Mesenchymal stem cell (in vitro differentiated cells and primary cell): Measurements from ENCODE around the gene KLF13.

Experiments
- DNase-seq: peaks from one replicate; pipeline ENCODE4 v3.0.0-alpha.2; 2013
- H2AFZ ChIP-seq: one replicate; pipeline ENCODE4 v1.6.1; 2013; ENCODE audit warnings: low read depth, mild to moderate bottlenecking, control low read depth, inconsistent platforms, low read length, moderate library complexity
- H2AK5ac ChIP-seq: 2 replicates; pipeline ENCODE4 v1.6.1; 2013; ENCODE audit warnings: low read length, moderate library complexity, mild to moderate bottlenecking, inconsistent platforms; ENCODE audit not compliant: severe bottlenecking
- H2BK120ac ChIP-seq: one replicate; pipeline ENCODE4 v1.6.1; 2013; ENCODE audit warnings: low read depth, mild to moderate bottlenecking, inconsistent platforms, low read length, moderate library complexity
- H2BK12ac ChIP-seq, 2 experiments: one replicate each; pipeline ENCODE4 v1.6.1; 2013; ENCODE audit warnings: inconsistent platforms in 2 of 2, low read length in 2 of 2, mild to moderate bottlenecking in 2 of 2, moderate library complexity in 2 of 2, control low read depth in 1 of 2
- H2BK15ac ChIP-seq: one replicate; pipeline ENCODE4 v1.6.1; 2013; ENCODE audit warnings: mild to moderate bottlenecking, low read depth, inconsistent platforms; ENCODE audit not compliant: poor library complexity, severe bottlenecking
- H2BK5ac ChIP-seq: 2 replicates; pipeline ENCODE4 v1.6.1; 2013; ENCODE audit warnings: low read depth, mild to moderate bottlenecking, low read length, control low read depth, inconsistent platforms; ENCODE audit not compliant: poor library complexity, severe bottlenecking
- H3K14ac ChIP-seq, 2 experiments: one replicate each; pipeline ENCODE4 v1.6.1; 2013; ENCODE audit warnings: inconsistent platforms in 2 of 2, low read length in 2 of 2, control low read depth in 1 of 2, mild to moderate bottlenecking in 1 of 2, moderate library complexity in 1 of 2
- H3K18ac ChIP-seq, 2 experiments: one replicate each; pipeline ENCODE4 v1.6.1; 2013; ENCODE audit warnings: inconsistent platforms in 2 of 2, low read length in 2 of 2, control low read depth in 1 of 2, low read depth in 1 of 2, mild to moderate bottlenecking in 1 of 2
- H3K23ac ChIP-seq, 2 experiments: one replicate each; pipeline ENCODE4 v1.6.1; 2013; ENCODE audit warnings: inconsistent platforms in 2 of 2, low read length in 2 of 2, mild to moderate bottlenecking in 2 of 2, moderate library complexity in 2 of 2, control low read depth in 1 of 2
- H3K27ac ChIP-seq: 2 replicates; pipeline ENCODE4 v1.5.1; 2013; ENCODE audit warnings: mild to moderate bottlenecking, moderate library complexity, low read length, control low read depth, inconsistent platforms; ENCODE audit not compliant: poor library complexity, severe bottlenecking
- H3K27me3 ChIP-seq, 2 experiments: 2 replicates each; pipeline versions ENCODE4 v1.6.1 to v1.7.0; 2013; ENCODE audit warnings: low read length in 2 of 2, mild to moderate bottlenecking in 2 of 2, moderate library complexity in 2 of 2, control low read depth in 1 of 2, inconsistent platforms in 1 of 2; ENCODE audit not compliant: control insufficient read depth in 1 of 2, insufficient read depth in 1 of 2
- H3K36me3 ChIP-seq, 2 experiments: 2 replicates each; pipeline versions ENCODE4 v1.6.1 to v1.7.0; 2013; ENCODE audit warnings: low read length in 2 of 2, control low read depth in 1 of 2, inconsistent platforms in 1 of 2, low read depth in 1 of 2, mild to moderate bottlenecking in 1 of 2; ENCODE audit not compliant: insufficient read depth in 2 of 2, control insufficient read depth in 1 of 2
- H3K4ac ChIP-seq, 2 experiments: one replicate each; pipeline ENCODE4 v1.6.1; 2013; ENCODE audit warnings: inconsistent platforms in 2 of 2, low read length in 2 of 2, mild to moderate bottlenecking in 2 of 2, moderate library complexity in 2 of 2, control low read depth in 1 of 2, low read depth in 1 of 2
- H3K4me1 ChIP-seq: 2 replicates; pipeline ENCODE4 v1.6.1; 2013; ENCODE audit warnings: low read depth, low read length, control low read depth; ENCODE audit not compliant: control insufficient read depth, insufficient read depth
- H3K4me2 ChIP-seq: 2 replicates; pipeline ENCODE4 v1.6.1; 2013; ENCODE audit warnings: low read length, mild to moderate bottlenecking, inconsistent platforms; ENCODE audit not compliant: poor library complexity, severe bottlenecking
- H3K4me3 ChIP-seq, 2 experiments: 2 replicates each; pipeline versions ENCODE4 v1.5.1 to v1.7.0; 2013; ENCODE audit warnings: low read length in 2 of 2, mild to moderate bottlenecking in 2 of 2, control low read depth in 1 of 2, low read depth in 1 of 2; ENCODE audit not compliant: insufficient read depth in 1 of 2
- H3K79me1 ChIP-seq: replicated peaks from 2 replicates; pipeline ENCODE4 v1.6.1; 2013; ENCODE audit warnings: mild to moderate bottlenecking, control low read depth, low read length, inconsistent platforms; ENCODE audit not compliant: poor library complexity, severe bottlenecking
- H3K9ac ChIP-seq: 2 replicates; pipeline ENCODE4 v1.7.0; 2013; ENCODE audit warnings: mild to moderate bottlenecking, low read length, moderate library complexity
- H3K9me3 ChIP-seq: 2 replicates; pipeline ENCODE4 v1.7.0; 2013; ENCODE audit warnings: mild to moderate bottlenecking, low read length; ENCODE audit not compliant: control insufficient read depth
- H4K8ac ChIP-seq: one replicate; pipeline ENCODE4 v1.6.1; 2013; ENCODE audit warnings: inconsistent platforms, mild to moderate bottlenecking, low read length, moderate library complexity
- H4K91ac ChIP-seq: one replicate; pipeline ENCODE4 v1.6.1; 2013; ENCODE audit warnings: mild to moderate bottlenecking, low read length, inconsistent platforms
- WGBS: methylation state at CpG from one replicate; pipeline ENCODE4 v1.1.7; 2013; ENCODE audit warnings: mixed read lengths; 5-methylcytosine and 5-hydroxymethylcytosine counted together

KLF13 gene

DNA sequence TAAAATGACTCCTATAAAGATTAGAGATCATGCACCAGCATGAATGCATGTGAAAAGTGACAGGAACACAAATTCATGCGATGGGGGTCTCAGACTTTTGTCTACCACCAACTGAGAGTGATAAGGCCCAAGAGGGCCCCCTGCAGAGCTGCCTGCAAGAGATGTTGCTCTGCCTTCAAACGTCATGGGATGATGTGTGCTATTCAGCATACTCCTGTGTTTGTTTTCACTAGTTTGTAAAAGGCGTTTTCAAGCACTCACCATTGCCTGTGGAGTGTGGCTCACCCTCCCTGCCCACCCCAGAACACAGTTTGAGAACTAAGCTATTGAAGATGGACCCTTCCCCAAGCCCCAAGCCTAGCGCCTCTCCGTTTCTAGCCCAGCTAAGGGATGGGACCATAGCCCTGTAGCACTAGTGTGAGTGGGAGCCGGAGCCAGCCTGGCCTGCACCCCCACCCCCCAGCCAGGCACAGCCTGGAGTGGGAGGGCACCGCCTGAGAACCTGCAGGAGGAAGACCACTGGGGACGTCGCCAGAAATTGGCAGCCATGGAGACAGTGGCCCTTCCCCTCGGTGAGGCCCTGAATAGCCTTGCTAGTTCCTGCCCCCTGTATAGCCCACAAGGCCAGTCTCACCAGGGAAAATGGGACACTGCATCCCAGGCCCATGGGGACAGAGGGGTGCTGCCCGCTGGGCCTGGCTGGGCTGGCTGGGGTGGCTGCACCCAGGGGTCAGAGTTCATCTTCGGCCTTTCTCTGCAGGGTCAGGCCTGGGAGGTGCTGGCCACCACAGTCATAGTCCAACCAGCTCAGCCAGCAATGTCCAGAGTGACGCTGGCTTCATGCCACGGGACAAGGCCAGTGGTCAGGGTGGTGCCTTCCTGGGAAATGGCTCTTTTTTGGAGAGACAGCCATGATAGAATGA lies 22.6 kb upstream of the KLF13 start:
- H2BK120ac ChIP-seq, result no peak overlapping the region
- no peak overlapping the region for H4K8ac ChIP-seq
- H2AK5ac ChIP-seq, result no peak overlapping the region
- H3K18ac ChIP-seq, result no peak overlapping the region
- H3K4me3 ChIP-seq, result no peak overlapping the region
- H3K79me1 ChIP-seq, result no peaks in the 10 kb centered on the region
- no peak overlapping the region for H2BK5ac ChIP-seq
- H4K91ac ChIP-seq, result no peak overlapping the region
- H3K27ac ChIP-seq, result no peak overlapping the region
- no peaks in the 10 kb centered on the region for H3K36me3 ChIP-seq
- H3K9me3 ChIP-seq, result no peaks in the 10 kb centered on the region
- H3K4me1 ChIP-seq, result peaks cover 5% of the 10 kb centered on the region
- no peak overlapping the region for H3K14ac ChIP-seq
- DNase-seq, result no peak
- no peak overlapping the region for H3K9ac ChIP-seq
- H2BK15ac ChIP-seq, result no peak overlapping the region
- H2BK12ac ChIP-seq, result no peak overlapping the region
- no peak overlapping the region for H3K4me2 ChIP-seq
- H2AFZ ChIP-seq, result no peak overlapping the region
- H3K4ac ChIP-seq, result no peak overlapping the region
- peaks cover 25 to 55% of the 10 kb centered on the region in 2 experiments for H3K27me3 ChIP-seq
- WGBS, result 80% methylated on average over 13 of the region's 14 CpGs
- no peak overlapping the region for H3K23ac ChIP-seq

DNA sequence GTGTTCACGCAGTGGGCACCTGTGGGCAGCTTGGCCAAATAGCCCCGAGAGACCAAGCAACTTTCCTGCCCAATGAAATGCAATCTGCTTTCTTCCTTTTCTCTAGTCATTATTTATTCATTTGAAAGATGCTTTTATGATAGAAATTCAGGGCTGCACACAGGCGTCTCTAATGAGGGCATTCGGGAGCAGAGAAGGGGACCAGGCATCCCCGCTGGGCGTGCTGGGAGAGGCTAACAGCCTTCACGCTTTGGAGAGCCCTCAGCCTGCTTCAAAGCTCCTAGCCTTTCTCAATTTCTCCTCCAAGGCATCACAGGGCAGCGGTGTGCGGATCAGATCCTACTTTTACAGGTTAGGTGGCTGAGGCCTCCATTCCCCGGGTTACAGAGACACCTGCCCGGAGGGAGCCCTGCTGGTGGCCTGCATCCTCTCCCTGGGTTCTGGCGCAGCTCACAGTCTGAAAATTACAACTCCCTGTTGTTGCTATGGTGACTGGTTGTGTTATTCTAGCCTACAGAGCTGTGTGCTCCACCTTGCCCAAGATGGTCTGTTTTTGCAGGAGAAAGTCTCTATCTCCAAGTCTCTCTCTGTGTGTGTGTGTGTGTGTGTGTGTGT lies 21.8 kb upstream of the KLF13 start:
- no peak overlapping the region for H2AK5ac ChIP-seq
- H4K8ac ChIP-seq, result no peak overlapping the region
- H3K27me3 ChIP-seq, result peaks cover 28 to 60% of the 10 kb centered on the region in 2 experiments
- H3K4me3 ChIP-seq, result no peak overlapping the region
- no peak overlapping the region for H3K4ac ChIP-seq
- no peak overlapping the region for H2BK5ac ChIP-seq
- WGBS, result 89% methylated on average over 12 of the region's 12 CpGs
- peaks cover 5% of the 10 kb centered on the region for H3K4me1 ChIP-seq
- DNase-seq, result peak; percentile 18
- no peak overlapping the region for H3K27ac ChIP-seq
- H3K18ac ChIP-seq, result no peak overlapping the region
- H3K4me2 ChIP-seq, result no peak overlapping the region
- no peak overlapping the region for H2AFZ ChIP-seq
- no peak overlapping the region for H3K14ac ChIP-seq
- no peak overlapping the region for H2BK15ac ChIP-seq
- no peak overlapping the region for H4K91ac ChIP-seq
- H3K9me3 ChIP-seq, result no peaks in the 10 kb centered on the region
- H3K23ac ChIP-seq, result no peak overlapping the region
- H2BK12ac ChIP-seq, result no peak overlapping the region
- H3K9ac ChIP-seq, result no peak overlapping the region
- no peaks in the 10 kb centered on the region for H3K79me1 ChIP-seq
- no peak overlapping the region for H2BK120ac ChIP-seq
- H3K36me3 ChIP-seq, result no peaks in the 10 kb centered on the region

DNA sequence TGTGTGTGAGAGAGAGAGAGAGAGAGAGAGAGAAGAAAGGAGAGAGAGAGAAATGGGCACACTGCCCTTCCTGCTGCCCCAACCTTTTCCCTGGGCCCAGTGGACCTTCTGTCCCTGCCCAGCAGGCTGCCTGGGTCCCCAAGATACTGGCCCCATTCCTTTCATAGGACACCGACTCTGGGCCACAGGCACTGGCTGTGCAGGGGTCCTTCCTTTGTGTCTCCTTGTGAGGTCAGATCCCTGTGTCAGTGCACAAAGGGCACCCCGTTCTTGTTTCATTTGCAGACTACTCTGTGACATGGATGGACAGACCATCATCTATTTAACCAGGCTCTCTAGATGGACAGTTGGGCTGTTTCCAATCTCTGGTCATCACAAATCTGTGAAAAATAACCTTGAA lies 21.3 kb upstream of the KLF13 start:
- H4K91ac ChIP-seq, result no peak overlapping the region
- DNase-seq, result no peak
- no peak overlapping the region for H2BK5ac ChIP-seq
- H3K4ac ChIP-seq, result no peak overlapping the region
- no peak overlapping the region for H3K18ac ChIP-seq
- no peak overlapping the region for H3K14ac ChIP-seq
- H3K9ac ChIP-seq, result no peak overlapping the region
- H3K4me3 ChIP-seq, result no peak overlapping the region
- no peak overlapping the region for H2AK5ac ChIP-seq
- no peaks in the 10 kb centered on the region for H3K36me3 ChIP-seq
- H2BK12ac ChIP-seq, result no peak overlapping the region
- no peak overlapping the region for H2BK15ac ChIP-seq
- H3K9me3 ChIP-seq, result no peaks in the 10 kb centered on the region
- no peak overlapping the region for H2BK120ac ChIP-seq
- no peak overlapping the region for H4K8ac ChIP-seq
- H3K23ac ChIP-seq, result no peak overlapping the region
- no peak overlapping the region for H2AFZ ChIP-seq
- H3K4me2 ChIP-seq, result no peak overlapping the region
- WGBS, result 96% methylated on average over 2 of the region's 2 CpGs
- no peaks in the 10 kb centered on the region for H3K79me1 ChIP-seq
- H3K27ac ChIP-seq, result no peak overlapping the region
- peaks cover 5% of the 10 kb centered on the region for H3K4me1 ChIP-seq
- H3K27me3 ChIP-seq, result peaks cover 31 to 65% of the 10 kb centered on the region in 2 experiments

DNA sequence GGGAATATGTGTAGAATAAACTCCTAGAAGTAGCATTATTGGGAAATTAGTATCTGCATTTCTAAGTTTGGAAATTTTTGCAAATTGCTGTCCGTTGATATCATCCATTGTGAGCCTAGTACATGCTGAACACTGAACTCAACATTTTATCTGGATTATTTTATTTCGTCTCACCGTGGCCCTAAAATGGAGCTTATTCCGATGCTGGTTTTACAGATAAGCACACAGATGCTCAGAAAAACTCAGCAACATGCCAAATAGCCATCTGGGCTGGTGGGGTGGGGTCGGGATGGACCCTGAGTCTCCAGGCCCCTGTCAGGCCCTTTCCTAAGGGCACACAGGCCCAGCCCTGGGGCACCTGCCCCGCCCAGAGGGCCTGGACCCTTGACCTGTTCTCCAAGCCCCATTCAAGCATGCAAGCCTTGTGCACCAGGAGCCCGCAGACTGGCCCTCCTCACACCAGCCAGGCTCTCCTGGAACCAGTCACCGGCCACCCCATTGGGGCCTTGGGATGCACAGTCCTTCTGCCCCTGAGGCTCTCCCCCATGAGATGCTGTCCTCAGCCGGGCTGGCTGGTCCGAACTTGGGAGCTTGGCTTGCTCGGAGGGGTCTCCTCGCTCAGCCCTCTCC lies 20.7 kb upstream of the KLF13 start:
- H2AK5ac ChIP-seq, result no peak overlapping the region
- no peak overlapping the region for H3K4me3 ChIP-seq
- no peak overlapping the region for H4K91ac ChIP-seq
- no peaks in the 10 kb centered on the region for H3K9me3 ChIP-seq
- no peak overlapping the region for H2BK5ac ChIP-seq
- no peaks in the 10 kb centered on the region for H3K79me1 ChIP-seq
- H3K4me1 ChIP-seq, result peaks cover 5% of the 10 kb centered on the region
- 77% methylated on average over 12 of the region's 12 CpGs for WGBS
- peaks cover 33 to 66% of the 10 kb centered on the region in 2 experiments for H3K27me3 ChIP-seq
- H3K14ac ChIP-seq, result no peak overlapping the region
- H2BK15ac ChIP-seq, result no peak overlapping the region
- H3K36me3 ChIP-seq, result no peaks in the 10 kb centered on the region
- H3K4me2 ChIP-seq, result no peak overlapping the region
- H3K23ac ChIP-seq, result no peak overlapping the region
- H3K27ac ChIP-seq, result no peak overlapping the region
- no peak overlapping the region for H2AFZ ChIP-seq
- H3K18ac ChIP-seq, result no peak overlapping the region
- H3K4ac ChIP-seq, result no peak overlapping the region
- no peak overlapping the region for H3K9ac ChIP-seq
- no peak overlapping the region for H4K8ac ChIP-seq
- H2BK120ac ChIP-seq, result no peak overlapping the region
- no peak overlapping the region for H2BK12ac ChIP-seq
- no peak for DNase-seq
